Kidney epithelial cell (primary cell): ENCODE measurements around the gene WFDC2. TPM values are rescaled to one million over a fixed set of nuclear protein-coding genes. Genes with fewer than 3 reads are reported as not detected.
A peak's percentile ranks its signal among the peaks of the same experiment; 100 is the strongest.

Experiments
- DNase-seq: peaks from one replicate; pipeline ENCODE4 v3.0.0-alpha.2; 2010; ENCODE audit warnings: low read depth
- H3K27me3 ChIP-seq: 2 replicates; pipeline ENCODE4 v1.6.0; 2011; ENCODE audit warnings: low read length; ENCODE audit not compliant: control insufficient read depth, insufficient read depth
- H3K36me3 ChIP-seq: 2 replicates; pipeline ENCODE4 v1.5.1; 2011; ENCODE audit warnings: low read length; ENCODE audit not compliant: control insufficient read depth, insufficient read depth
- H3K4me3 ChIP-seq: 2 replicates; pipeline ENCODE4 v1.5.1; 2011; ENCODE audit warnings: low read depth, mild to moderate bottlenecking, control low read depth, low read length
- CTCF ChIP-seq: IDR thresholded peaks from 2 replicates; pipeline ENCODE4 v1.5.1; 2011; ENCODE audit warnings: mild to moderate bottlenecking, moderate library complexity, low read length, control low read depth, inconsistent platforms; ENCODE audit not compliant: insufficient read depth, poor library complexity, severe bottlenecking
- total RNA-seq: library from RNA; depleted of rRNA; stranded (reverse); fragments of >200 nt; gene quantifications from 2 replicates; pipeline ENCODE4 v1.2.3, GENCODE V29; 2015

WFDC2 gene
- total RNA-seq, 1 donor from 2014 or later, result 84.9 TPM

- peak; percentile 39 for TF ChIP-seq CTCF
- Histone ChIP-seq H3K4me3 (no peak overlapping the region), H3K27me3 (peaks cover 7% of the 10 kb centered on the region), H3K36me3 (no peaks in the 10 kb centered on the region)
- DNase-seq, result no peak
These were observed 23.6 kb upstream of the WFDC2 start for GRCh38 chr20:45445805-45446562.

DNA sequence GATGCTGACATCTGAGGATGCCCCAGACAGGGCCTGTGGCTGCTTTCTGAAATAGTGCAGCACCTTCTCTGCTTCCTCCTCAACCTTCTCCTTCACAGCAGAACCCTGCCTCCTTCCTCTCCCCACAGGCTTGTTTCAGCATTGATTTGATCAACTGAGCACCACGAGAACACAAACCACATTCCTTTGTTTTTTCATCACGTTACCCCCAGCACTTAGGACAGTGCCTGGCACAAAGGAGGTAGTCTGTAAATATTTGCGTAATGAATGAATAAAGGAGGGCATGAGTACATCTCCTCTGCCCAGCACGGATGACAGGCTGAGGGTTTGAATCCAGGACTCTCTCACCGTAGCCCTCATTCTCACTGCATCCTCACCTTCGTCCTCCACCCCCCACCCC is 21.3 kb upstream of the WFDC2 start:
- H3K36me3 ChIP-seq, result no peaks in the 10 kb centered on the region
- no peak for TF ChIP-seq CTCF
- H3K27me3 ChIP-seq, result peaks cover 7% of the 10 kb centered on the region
- no peak overlapping the region for H3K4me3 ChIP-seq
- DNase-seq, result no peak

- H3K4me3 ChIP-seq, result no peak overlapping the region
- DNase-seq, result no peak
- no peak for TF ChIP-seq CTCF
- no peaks in the 10 kb centered on the region for H3K36me3 ChIP-seq
- peaks cover 7% of the 10 kb centered on the region for H3K27me3 ChIP-seq
These were observed 20.0 kb upstream of the WFDC2 start for GRCh38 chr20:45449528-45449927.

GRCh38 chr20:45450097-45450818 is 19.3 kb upstream of the WFDC2 start:
- Histone ChIP-seq H3K36me3 (no peaks in the 10 kb centered on the region), H3K4me3 (no peak overlapping the region), H3K27me3 (peaks cover 7% of the 10 kb centered on the region)
- DNase-seq, result no peak
- TF ChIP-seq CTCF, result peak; percentile 55

DNA sequence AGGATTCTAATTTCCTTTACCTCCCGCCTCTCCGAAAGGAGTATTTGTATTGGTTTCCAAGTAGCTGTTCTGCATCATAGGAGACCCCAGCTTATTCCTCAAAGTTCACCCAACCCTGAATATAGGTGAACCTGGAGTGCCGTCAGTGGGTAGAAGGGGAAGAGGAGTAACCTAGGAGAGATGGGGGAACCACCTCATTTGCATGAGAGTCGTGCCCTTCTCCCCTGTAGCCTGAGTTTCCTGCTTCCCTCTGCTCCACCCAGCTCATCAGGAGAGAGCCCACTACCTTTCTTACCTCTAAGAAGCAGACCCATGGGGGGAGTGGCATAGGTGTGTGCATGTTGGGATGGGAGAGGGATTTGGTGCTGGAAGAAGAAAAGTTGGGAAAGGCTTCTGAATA is 17.3 kb upstream of the WFDC2 start:
- no peak for DNase-seq
- no peaks in the 10 kb centered on the region for H3K36me3 ChIP-seq
- TF ChIP-seq CTCF, result no peak
- H3K27me3 ChIP-seq, result peaks cover 7% of the 10 kb centered on the region
- no peak overlapping the region for H3K4me3 ChIP-seq
